NCI-H2171 (cell line): ENCODE measurements around the gene FCMR.

Source experiments
- DNase-seq: peaks from one replicate; lab custom pipeline; 2025; lab: John Stamatoyannopoulos, UW

FCMR gene, protein sequence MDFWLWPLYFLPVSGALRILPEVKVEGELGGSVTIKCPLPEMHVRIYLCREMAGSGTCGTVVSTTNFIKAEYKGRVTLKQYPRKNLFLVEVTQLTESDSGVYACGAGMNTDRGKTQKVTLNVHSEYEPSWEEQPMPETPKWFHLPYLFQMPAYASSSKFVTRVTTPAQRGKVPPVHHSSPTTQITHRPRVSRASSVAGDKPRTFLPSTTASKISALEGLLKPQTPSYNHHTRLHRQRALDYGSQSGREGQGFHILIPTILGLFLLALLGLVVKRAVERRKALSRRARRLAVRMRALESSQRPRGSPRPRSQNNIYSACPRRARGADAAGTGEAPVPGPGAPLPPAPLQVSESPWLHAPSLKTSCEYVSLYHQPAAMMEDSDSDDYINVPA

GRCh38 chr1:206921772-206922265 lies at the start of gene FCMR:
TSS of gene FCMR (minus strand) at chr1:206921941. CDS start at chr1:206921854, 87 bp downstream.
- no peak for DNase-seq

GRCh38 chr1:206971029-206971655 lies 49.4 kb upstream of the FCMR start:
- no peak for DNase-seq

GRCh38 chr1:206970446-206970845 lies 48.7 kb upstream of the FCMR start, which contains the start of gene FCAMR:
TSS of gene FCAMR (minus strand) at chr1:206970460. CDS start at chr1:206970125, 335 bp downstream.
- no peak for DNase-seq

DNA sequence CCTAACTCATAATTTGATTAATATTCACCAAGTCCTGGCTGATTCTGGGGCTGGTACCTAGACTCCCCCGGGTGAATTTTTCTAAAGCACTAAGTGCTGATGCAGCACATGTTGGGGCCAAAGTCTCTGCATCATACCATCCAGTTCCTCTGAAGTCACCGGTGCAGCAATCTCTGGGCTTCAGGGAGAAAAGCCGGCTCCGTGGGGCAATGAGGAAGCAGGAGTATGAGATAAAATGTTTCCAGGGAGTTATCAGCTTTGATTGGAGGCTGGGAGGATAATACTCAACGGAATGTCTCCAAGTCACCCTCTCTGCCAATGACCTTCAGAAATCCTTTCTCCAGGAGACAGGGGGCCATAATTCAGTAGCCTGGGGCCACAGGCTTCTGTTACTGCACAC lies 47.3 kb upstream of the FCMR start:
- DNase-seq = no peak

GRCh38 chr1:206967096-206967849 lies 45.5 kb upstream of the FCMR start:
- DNase-seq = no peak

DNA sequence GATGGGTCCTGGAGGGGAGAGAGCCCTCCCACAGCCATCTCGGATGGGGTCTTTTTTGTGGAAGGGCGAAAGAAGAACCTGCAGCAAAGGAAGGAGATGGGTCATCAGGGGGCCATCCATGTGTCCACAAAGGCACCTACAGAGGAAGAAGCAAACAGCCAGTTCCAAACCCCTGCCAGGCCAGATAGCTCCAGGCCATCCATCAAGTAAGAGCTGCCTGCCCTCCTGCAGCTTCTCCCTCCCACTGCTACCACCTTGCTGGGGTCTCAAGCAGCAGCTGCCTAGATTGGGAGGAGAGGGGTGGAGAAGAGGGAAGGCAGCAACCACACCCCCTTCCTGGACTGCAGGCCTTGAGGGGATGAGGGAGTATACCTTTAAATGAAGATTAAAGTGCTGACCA lies 44.0 kb upstream of the FCMR start:
- no peak for DNase-seq

DNA sequence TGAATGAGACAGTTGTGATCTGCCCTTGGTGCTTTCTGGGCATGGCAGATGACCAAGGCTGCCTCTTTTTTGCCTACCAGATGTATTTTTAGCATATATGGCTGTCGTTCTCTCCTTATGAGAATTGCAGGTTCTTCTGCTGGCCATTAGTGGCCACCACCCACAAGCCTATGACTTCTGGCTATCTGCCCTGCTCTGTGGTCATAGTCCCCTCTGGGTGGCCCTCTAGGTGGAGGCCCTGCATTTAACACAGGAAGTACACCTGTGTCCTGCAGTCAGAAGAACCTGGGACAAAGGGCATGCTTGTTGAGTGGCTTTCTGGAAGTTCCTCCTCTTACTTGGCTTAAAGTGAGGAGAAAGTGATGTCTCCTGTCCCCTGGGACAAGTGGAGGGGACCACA lies 42.0 kb upstream of the FCMR start:
- no peak for DNase-seq

GRCh38 chr1:206963119-206963712 lies 41.5 kb upstream of the FCMR start:
- DNase-seq = no peak

DNA sequence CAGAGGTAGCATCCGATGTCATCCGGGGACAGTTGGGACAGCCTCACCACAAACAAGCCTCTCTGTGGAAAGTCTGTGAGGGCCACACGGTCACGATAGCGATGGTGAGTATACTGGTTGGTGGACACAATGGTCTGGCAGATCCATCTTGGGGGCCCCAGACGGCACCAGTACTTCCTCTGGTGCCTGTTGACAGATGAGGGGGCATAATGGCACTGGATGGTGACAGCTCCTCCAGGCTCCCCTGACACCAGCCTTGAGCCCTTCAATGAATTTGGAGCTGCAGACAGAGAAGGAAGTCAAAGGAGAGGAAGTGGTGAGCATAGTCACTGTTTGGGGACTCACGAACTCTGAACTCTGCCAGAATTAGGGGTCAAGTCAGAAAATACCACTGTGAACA lies 40.5 kb upstream of the FCMR start:
- DNase-seq = no peak

- no peak for DNase-seq
These were observed 39.9 kb upstream of the FCMR start for GRCh38 chr1:206961668-206962067.

DNA sequence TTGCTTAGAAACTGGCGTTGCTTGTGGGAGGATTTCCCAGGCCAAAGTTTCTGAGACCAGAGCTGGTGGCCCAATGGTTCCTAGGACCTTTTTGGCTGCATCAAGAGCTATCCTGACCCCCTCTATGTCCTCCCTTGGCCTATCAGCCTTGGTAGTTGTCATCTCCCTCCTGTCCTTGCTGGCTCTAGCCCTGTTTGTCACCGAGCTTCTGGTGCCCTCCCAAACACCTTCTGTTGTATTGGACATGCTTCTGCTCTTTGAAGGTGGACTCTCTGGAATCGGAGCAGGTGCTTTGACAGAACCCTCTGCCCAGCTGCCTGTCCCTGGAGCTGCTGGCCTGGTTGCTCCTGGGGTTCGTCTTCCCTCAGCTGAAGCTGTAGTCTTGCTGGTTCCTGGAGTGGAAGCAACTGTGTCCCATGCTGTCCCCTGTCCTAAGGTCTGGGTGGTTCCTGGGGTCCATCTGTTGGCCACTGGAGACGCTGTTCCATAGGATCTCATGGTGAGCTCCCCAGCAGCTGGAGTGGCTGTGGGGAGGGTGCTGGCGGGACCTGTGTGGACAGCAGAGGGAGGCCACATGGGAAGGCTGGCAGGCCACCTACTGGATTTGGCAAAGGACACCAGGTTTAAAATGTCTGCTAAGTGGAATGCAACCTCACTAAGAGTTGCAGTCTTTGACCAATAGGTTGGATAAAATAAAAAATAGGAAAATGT lies 39.1 kb upstream of the FCMR start:
- DNase-seq = no peak

DNA sequence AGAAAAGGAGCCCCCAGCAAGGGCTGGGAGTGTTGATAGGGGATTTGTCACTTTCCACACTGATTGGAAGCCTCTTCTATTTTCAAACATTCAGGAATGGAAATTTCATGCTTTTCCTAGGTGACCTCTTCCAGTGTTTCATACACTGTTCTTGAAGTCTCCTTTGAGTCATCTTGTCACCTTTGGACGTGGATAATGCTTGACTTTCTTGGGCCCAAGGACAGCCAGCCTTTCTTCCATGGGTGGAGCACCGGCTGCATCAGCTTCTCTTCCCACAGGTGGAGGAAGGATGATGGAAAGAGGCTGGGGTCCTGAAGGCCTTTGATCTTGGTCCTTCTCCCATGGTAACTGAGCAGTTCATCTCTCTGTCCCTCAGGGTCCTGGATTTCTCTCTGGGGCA lies 36.4 kb upstream of the FCMR start:
- DNase-seq = no peak

DNA sequence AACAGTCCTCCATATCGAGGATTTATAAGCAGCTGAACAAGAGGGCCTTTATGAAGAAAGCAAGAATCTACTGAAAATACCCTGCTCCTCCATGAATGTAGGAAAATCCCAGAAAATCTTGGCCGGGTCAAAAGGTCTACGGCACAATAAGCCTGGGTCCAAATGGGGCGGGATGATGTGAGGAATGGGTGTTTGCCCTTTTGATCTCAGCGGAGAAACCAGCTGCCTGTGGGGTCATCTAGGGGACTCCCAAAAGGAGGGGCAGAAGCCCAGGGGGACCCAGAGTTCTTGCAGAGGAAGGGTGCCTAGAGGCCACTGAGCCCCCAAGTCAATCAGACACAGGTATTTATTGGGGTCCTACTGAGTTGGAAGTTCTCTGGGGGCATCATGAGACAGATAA lies 35.9 kb upstream of the FCMR start:
- no peak for DNase-seq

DNA sequence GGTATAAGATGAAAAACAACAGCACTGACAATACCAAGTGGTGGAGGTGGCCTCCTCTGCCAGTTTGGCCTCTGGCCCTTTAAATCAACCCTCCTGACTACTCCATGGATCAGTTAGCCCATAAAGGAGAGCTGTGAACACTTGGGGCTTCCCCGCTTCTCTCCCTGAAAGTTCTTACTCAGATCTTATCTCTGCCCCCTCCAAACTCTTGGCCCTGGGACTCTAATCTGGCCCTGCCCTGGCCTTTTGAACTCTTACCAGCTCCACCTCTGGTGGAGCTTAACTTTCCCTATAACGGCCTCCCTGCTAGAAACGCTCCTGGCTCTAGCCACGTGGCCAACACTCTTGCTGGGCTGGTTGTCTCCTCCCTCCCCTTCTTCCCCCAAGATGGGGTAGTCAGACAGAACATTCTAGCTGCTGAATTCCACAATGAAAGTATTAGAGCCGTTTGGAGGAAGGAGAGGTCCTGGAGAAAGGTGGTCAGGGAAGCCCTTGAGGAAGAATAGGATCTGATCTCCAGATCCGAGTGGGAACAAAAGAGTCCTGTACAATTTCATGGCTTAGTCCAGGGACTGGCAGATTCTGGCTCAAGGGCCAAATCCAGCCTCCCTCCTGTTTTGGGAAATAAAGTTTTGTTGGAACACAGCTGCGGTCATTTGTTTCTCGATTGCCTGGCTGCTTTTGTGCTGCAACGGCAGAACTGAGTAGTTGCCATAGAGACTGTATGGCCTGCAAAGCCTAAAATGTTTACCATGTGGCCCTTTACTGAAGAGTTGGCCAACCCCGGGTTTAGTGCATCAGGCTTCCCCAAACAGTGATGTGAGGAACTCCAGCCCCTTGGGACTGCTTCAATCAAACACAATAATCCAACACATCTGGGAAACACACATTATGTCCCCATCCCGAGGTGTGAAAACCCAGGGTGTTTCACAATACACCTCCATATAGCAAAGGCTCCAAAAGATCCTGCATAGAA lies 34.0 kb upstream of the FCMR start:
- DNase-seq = no peak

- no peak for DNase-seq
These were observed 33.0 kb upstream of the FCMR start for GRCh38 chr1:206954459-206955342.

DNA sequence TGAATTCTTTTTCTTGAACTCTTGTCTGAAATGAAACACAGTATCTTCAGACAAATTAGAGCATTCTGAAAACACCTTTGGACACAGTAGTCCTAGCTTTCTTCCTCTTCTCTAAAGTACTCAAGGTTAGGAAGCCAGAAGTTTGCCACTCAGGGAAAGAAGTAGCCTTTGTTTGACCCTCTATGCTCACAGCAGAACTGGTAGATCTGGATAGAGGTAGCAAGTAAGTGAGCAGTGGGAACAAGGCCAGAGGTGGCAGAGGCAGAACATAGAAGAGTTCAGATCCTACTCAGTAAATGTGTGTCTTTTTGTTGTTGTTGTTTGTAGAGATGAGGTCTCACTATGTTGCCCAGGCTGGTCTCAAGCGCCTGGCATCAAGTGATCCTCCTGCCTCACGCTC lies 31.9 kb upstream of the FCMR start:
- DNase-seq = no peak

- no peak for DNase-seq
These were observed 31.4 kb upstream of the FCMR start for GRCh38 chr1:206953126-206953525.

DNA sequence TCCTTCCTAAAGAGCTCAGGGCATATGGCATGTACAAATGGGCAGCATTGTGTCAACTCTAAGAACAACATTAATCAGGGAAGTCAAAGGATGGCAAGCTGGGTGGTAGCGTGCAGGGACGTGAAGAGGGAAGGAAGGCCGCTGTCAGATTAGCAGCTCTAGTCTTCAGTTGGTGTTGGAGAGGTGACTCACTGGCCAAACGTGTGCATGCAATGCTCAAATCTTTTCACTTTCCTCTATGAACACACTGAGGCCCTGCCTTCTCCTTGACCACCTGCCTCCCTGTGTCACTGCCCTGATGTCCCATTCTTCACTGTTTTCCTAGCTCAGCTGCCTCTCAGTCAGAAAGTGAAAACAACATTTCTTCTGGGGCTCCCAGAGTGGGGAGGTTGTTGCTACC lies 30.4 kb upstream of the FCMR start:
- DNase-seq = no peak

GRCh38 chr1:206951318-206952100 lies 29.8 kb upstream of the FCMR start:
- DNase-seq = no peak
